ENCODE measurements around the gene PNLIPRP2. TPM values are rescaled to one million over a fixed set of nuclear protein-coding genes. Genes with fewer than 3 reads are reported as not detected.

PNLIPRP2 gene
- total RNA-seq, 1 experiment from 2014 or later, result 0.28 TPM

GRCh38 chr10:116629340-116629739, 8.6 kb downstream of the PNLIPRP2 start (continued):
- no peak for TF ChIP-seq MXD4 (CRISPR knock-in tag; IDR thresholded peaks at IDR 0.05; ENCODE audit: borderline replicate concordance)
- no peak for TF ChIP-seq KAT7 (CRISPR knock-in tag; IDR thresholded peaks at IDR 0.05; ENCODE audit: borderline replicate concordance)
- no peak for TF ChIP-seq PRRX2 (CRISPR knock-in tag; IDR thresholded peaks at IDR 0.05)
- no peak for TF ChIP-seq ZNF425 (CRISPR knock-in tag; conservative IDR thresholded peaks at IDR 0.05)
- TF ChIP-seq ZNF232 (CRISPR knock-in tag; IDR thresholded peaks at IDR 0.05), result no peak
- no peak for TF ChIP-seq EMX1 (CRISPR knock-in tag; IDR thresholded peaks at IDR 0.05)

- Mint-ChIP-seq H3K36me3 (no peaks in the 10 kb centered on the region), H3K9me3 (no peaks in the 10 kb centered on the region), H3K27ac (no peak overlapping the region), H3K27me3 (ENCODE audit: low read depth) (peaks cover 13% of the 10 kb centered on the region), H3K4me1 (no peaks in the 10 kb centered on the region), H3K4me3 (no peak overlapping the region)
- DNase-seq (ENCODE audit: low spot score) (no peak), ATAC-seq (no peak)
- ChIA-PET CTCF (interaction anchor here (0.5 kb wide), 1 partner anchor 111 kb away, joined by 6 read pairs; no protein-coding TSS in a partner anchor), POLR2A (no interaction called here)
- TF ChIP-seq ZNF317 (CRISPR knock-in tag; IDR thresholded peaks at IDR 0.05; ENCODE audit: borderline replicate concordance, low read depth), result no peak
- no peak for TF ChIP-seq FOXP1 (CRISPR knock-in tag; IDR thresholded peaks at IDR 0.05; ENCODE audit: borderline replicate concordance)
- no peak for TF ChIP-seq ATF6 (CRISPR knock-in tag; IDR thresholded peaks at IDR 0.05)
- TF ChIP-seq, protein P1, sequence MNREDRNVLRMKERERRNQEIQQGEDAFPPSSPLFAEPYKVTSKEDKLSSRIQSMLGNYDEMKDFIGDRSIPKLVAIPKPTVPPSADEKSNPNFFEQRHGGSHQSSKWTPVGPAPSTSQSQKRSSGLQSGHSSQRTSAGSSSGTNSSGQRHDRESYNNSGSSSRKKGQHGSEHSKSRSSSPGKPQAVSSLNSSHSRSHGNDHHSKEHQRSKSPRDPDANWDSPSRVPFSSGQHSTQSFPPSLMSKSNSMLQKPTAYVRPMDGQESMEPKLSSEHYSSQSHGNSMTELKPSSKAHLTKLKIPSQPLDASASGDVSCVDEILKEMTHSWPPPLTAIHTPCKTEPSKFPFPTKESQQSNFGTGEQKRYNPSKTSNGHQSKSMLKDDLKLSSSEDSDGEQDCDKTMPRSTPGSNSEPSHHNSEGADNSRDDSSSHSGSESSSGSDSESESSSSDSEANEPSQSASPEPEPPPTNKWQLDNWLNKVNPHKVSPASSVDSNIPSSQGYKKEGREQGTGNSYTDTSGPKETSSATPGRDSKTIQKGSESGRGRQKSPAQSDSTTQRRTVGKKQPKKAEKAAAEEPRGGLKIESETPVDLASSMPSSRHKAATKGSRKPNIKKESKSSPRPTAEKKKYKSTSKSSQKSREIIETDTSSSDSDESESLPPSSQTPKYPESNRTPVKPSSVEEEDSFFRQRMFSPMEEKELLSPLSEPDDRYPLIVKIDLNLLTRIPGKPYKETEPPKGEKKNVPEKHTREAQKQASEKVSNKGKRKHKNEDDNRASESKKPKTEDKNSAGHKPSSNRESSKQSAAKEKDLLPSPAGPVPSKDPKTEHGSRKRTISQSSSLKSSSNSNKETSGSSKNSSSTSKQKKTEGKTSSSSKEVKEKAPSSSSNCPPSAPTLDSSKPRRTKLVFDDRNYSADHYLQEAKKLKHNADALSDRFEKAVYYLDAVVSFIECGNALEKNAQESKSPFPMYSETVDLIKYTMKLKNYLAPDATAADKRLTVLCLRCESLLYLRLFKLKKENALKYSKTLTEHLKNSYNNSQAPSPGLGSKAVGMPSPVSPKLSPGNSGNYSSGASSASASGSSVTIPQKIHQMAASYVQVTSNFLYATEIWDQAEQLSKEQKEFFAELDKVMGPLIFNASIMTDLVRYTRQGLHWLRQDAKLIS (CRISPR knock-in tag; IDR thresholded peaks at IDR 0.05; ENCODE audit: borderline replicate concordance), result no peak
- no peak for TF ChIP-seq SMAD3 (CRISPR knock-in tag; IDR thresholded peaks at IDR 0.05; ENCODE audit: borderline replicate concordance)
- TF ChIP-seq CREM (CRISPR knock-in tag; IDR thresholded peaks at IDR 0.05), result no peak
- no peak for TF ChIP-seq PRRX2 (CRISPR knock-in tag; IDR thresholded peaks at IDR 0.05)
- no peak for TF ChIP-seq ZNF396 (CRISPR knock-in tag; IDR thresholded peaks at IDR 0.05; ENCODE audit: borderline replicate concordance)
- no peak for TF ChIP-seq GTF2I (CRISPR knock-in tag; conservative IDR thresholded peaks at IDR 0.05)
- TF ChIP-seq NR3C1 (CRISPR knock-in tag; conservative IDR thresholded peaks at IDR 0.05; ENCODE audit: low read depth), result no peak
- TF ChIP-seq, protein P2, sequence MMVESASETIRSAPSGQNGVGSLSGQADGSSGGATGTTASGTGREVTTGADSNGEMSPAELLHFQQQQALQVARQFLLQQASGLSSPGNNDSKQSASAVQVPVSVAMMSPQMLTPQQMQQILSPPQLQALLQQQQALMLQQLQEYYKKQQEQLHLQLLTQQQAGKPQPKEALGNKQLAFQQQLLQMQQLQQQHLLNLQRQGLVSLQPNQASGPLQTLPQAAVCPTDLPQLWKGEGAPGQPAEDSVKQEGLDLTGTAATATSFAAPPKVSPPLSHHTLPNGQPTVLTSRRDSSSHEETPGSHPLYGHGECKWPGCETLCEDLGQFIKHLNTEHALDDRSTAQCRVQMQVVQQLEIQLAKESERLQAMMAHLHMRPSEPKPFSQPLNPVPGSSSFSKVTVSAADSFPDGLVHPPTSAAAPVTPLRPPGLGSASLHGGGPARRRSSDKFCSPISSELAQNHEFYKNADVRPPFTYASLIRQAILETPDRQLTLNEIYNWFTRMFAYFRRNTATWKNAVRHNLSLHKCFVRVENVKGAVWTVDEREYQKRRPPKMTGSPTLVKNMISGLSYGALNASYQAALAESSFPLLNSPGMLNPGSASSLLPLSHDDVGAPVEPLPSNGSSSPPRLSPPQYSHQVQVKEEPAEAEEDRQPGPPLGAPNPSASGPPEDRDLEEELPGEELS (CRISPR knock-in tag; IDR thresholded peaks at IDR 0.05), result no peak
These were observed 9.3 kb downstream of the PNLIPRP2 start for GRCh38 chr10:116630020-116630419.
